ENCODE results near the gene NFATC4. TPM values are rescaled to one million over a fixed set of nuclear protein-coding genes. Genes with fewer than 3 reads are reported as not detected.

The NFATC4 gene
- total and polyA plus RNA-seq, 3 experiments from 2014 or later, result 0.81 to 1.5 TPM; not detected in 1

GRCh38 chr14:24362241-24362960 is 5.6 kb upstream of the NFATC4 start:
- Mint-ChIP-seq H3K36me3 (peaks cover 0 to 7% (median 3%) of the 10 kb centered on the region in 3 donors), H3K27me3 (peaks cover 48 to 68% of the 10 kb centered on the region in 2 donors), H3K4me1 (peaks cover 16 to 23% (median 20%) of the 10 kb centered on the region in 3 donors), H3K27ac (no peak overlapping the region), H3K4me3 (no peak overlapping the region), H3K9me3 (peaks cover 3 to 10% (median 8%) of the 10 kb centered on the region in 5 donors)
- H3K4me3 ChIP-seq (ENCODE audit: low read length), result no peak overlapping the region
- peaks cover 30% of the 10 kb centered on the region for H3K27me3 ChIP-seq (ENCODE audit: insufficient read depth, low read length, poor library complexity, severe bottlenecking)
- no peak overlapping the region for H3K27ac ChIP-seq (ENCODE audit: low read depth, low read length)
- no peak for DNase-seq
- H3K36me3 ChIP-seq (ENCODE audit: insufficient read depth, low read length), result no peaks in the 10 kb centered on the region
- ChIA-PET POLR2A (no interaction called here), CTCF (interaction anchor here (0.9 to 2.5 kb wide), 5 partner anchors 11 to 69 kb away, joined by 3 to 10 read pairs (median 3); partner anchors contain the start of genes CBLN3 and KHNYN)
- H3K4me1 ChIP-seq (ENCODE audit: insufficient read depth, low read length), result peaks cover 21% of the 10 kb centered on the region
- H3K9me3 ChIP-seq (ENCODE audit: low read length), result no peaks in the 10 kb centered on the region

DNA sequence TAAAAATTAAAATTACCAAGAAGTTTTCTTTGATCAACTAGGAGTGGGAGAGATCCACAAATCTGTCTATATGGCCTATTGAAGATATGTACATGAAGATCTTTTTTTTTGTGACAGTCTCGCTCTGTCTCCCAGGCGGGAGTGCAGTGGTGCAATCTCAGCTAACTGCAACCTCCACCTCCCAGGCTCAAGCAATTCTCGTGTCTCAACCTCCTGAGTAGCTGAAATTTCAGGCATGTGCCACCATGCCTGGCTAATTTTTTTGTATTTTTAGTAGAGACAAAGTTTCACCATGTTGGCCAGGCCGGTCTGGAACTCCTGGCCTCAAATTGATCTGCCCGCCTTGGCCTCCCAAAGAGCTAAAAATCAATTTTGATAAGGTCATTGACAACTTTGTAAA is 4.6 kb upstream of the NFATC4 start:
- Histone ChIP-seq H3K27me3 (ENCODE audit: insufficient read depth, low read length, poor library complexity, severe bottlenecking) (peaks cover 38% of the 10 kb centered on the region), H3K27ac (ENCODE audit: low read depth, low read length) (no peak overlapping the region), H3K4me3 (ENCODE audit: low read length) (no peak overlapping the region), H3K9me3 (ENCODE audit: low read length) (no peaks in the 10 kb centered on the region), H3K36me3 (ENCODE audit: insufficient read depth, low read length) (no peaks in the 10 kb centered on the region), H3K4me1 (ENCODE audit: insufficient read depth, low read length) (peaks cover 29% of the 10 kb centered on the region)
- CTCF ChIA-PET, result interaction anchor here (1.0 kb wide), 1 partner anchor 30 kb away, joined by 3 read pairs; no protein-coding TSS in a partner anchor
- DNase-seq, result no peak
- Mint-ChIP-seq H3K27me3 (peaks cover 49 to 68% of the 10 kb centered on the region in 2 donors), H3K27ac (peak overlapping the region in 1 of 8 donors; percentile 43), H3K4me3 (no peak overlapping the region), H3K9me3 (peaks cover 3 to 10% (median 8%) of the 10 kb centered on the region in 5 donors), H3K4me1 (peaks cover 22 to 33% (median 30%) of the 10 kb centered on the region in 3 donors), H3K36me3 (peaks cover 0 to 7% (median 3%) of the 10 kb centered on the region in 3 donors)
- POLR2A ChIA-PET, result interaction anchor here (0.7 kb wide), 1 partner anchor 12 kb away, joined by 5 read pairs; no protein-coding TSS in a partner anchor

DNA sequence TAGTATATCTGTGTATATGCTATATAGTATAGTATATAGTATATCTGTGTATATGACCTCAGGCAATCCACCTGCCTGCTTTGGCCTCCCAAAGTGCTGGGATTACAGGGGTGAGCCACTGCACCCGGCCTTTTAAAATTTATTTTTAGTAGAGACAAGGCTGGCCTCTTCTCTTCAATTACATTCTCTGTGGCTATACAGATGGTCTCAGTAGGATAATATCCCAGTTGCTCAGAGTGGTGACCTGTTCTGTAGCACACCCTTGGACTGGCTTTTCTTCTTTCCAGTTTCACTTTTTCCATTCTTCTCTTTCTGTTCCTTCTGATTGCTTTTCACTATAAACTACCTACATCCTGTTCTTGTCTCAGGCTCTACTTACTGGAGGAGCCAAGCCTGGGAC is 3.1 kb upstream of the NFATC4 start:
- CTCF ChIA-PET, result interaction anchor here (0.7 to 2.2 kb wide), 6 partner anchors 7 to 77 kb away, joined by 3 to 26 read pairs (median 4); partner anchors contain the start of genes CBLN3 and KHNYN
- no peaks in the 10 kb centered on the region for H3K9me3 ChIP-seq (ENCODE audit: low read length)
- H3K27me3 ChIP-seq (ENCODE audit: insufficient read depth, low read length, poor library complexity, severe bottlenecking), result peaks cover 42% of the 10 kb centered on the region
- peaks cover 47 to 68% of the 10 kb centered on the region in 2 donors for H3K27me3 Mint-ChIP-seq
- H3K27ac Mint-ChIP-seq, result no peak overlapping the region
- H3K36me3 ChIP-seq (ENCODE audit: insufficient read depth, low read length), result no peaks in the 10 kb centered on the region
- H3K27ac ChIP-seq (ENCODE audit: low read depth, low read length), result no peak overlapping the region
- DNase-seq, result no peak
- peaks cover 0 to 7% (median 3%) of the 10 kb centered on the region in 3 donors for H3K36me3 Mint-ChIP-seq
- peaks cover 30% of the 10 kb centered on the region for H3K4me1 ChIP-seq (ENCODE audit: insufficient read depth, low read length)
- peaks cover 3 to 8% (median 7%) of the 10 kb centered on the region in 5 donors for H3K9me3 Mint-ChIP-seq
- POLR2A ChIA-PET, result interaction anchor here (1.9 kb wide), 1 partner anchor 67 kb away, joined by 11 read pairs; no protein-coding TSS in a partner anchor
- H3K4me3 Mint-ChIP-seq, result no peak overlapping the region
- no peak overlapping the region for H3K4me3 ChIP-seq (ENCODE audit: low read length)
- H3K4me1 Mint-ChIP-seq, result peaks cover 28 to 36% (median 34%) of the 10 kb centered on the region in 3 donors

GRCh38 chr14:24365600-24366412 is 2.2 kb upstream of the NFATC4 start:
- Mint-ChIP-seq H3K27me3 (peaks cover 38 to 61% of the 10 kb centered on the region in 2 donors), H3K36me3 (no peaks in the 10 kb centered on the region), H3K27ac (peak overlapping the region in 3 of 8 donors; percentile 35 to 77 (median 57)), H3K9me3 (peaks cover 0 to under 1% (median 0%) of the 10 kb centered on the region in 5 donors), H3K4me3 (peak overlapping the region; percentile 25 to 82 (median 69)), H3K4me1 (peaks cover 28 to 36% (median 34%) of the 10 kb centered on the region in 3 donors)
- peak; percentile 23 to 64 (median 54) for DNase-seq
- Histone ChIP-seq H3K27me3 (ENCODE audit: insufficient read depth, low read length, poor library complexity, severe bottlenecking) (peaks cover 43% of the 10 kb centered on the region), H3K36me3 (ENCODE audit: insufficient read depth, low read length) (no peaks in the 10 kb centered on the region), H3K27ac (ENCODE audit: low read depth, low read length) (no peak overlapping the region), H3K4me1 (ENCODE audit: insufficient read depth, low read length) (peaks cover 30% of the 10 kb centered on the region), H3K4me3 (ENCODE audit: low read length) (no peak overlapping the region), H3K9me3 (ENCODE audit: low read length) (no peaks in the 10 kb centered on the region)
- CTCF ChIA-PET, result interaction anchor here (0.7 to 2.2 kb wide), 11 partner anchors 8 to 285 kb away, joined by 3 to 26 read pairs (median 3); partner anchors contain the start of genes CBLN3 and KHNYN
- POLR2A ChIA-PET, result interaction anchor here (0.6 to 1.9 kb wide), 4 partner anchors 33 to 275 kb away, joined by 3 to 14 read pairs (median 8); partner anchors contain the start of genes CBLN3, KHNYN and NYNRIN

GRCh38 chr14:24366413-24366720 is 1.6 kb upstream of the NFATC4 start:
- peak in 1 of 5 donors; percentile 29 for DNase-seq
- H3K9me3 Mint-ChIP-seq, result no peaks in the 10 kb centered on the region
- no peak overlapping the region for H3K27ac ChIP-seq (ENCODE audit: low read depth, low read length)
- no peaks in the 10 kb centered on the region for H3K36me3 Mint-ChIP-seq
- peak overlapping the region in 3 of 7 donors; percentile 26 to 74 (median 41) for H3K4me3 Mint-ChIP-seq
- peaks cover 28 to 36% (median 34%) of the 10 kb centered on the region in 3 donors for H3K4me1 Mint-ChIP-seq
- CTCF ChIA-PET, result interaction anchor here (1.0 to 2.2 kb wide), 8 partner anchors 9 to 286 kb away, joined by 3 to 26 read pairs (median 4); partner anchors contain the start of genes CBLN3 and KHNYN
- POLR2A ChIA-PET, result interaction anchor here (0.6 to 1.9 kb wide), 5 partner anchors 33 to 276 kb away, joined by 3 to 14 read pairs (median 4); partner anchors contain the start of genes CBLN3, KHNYN and NYNRIN
- peak overlapping the region in 1 of 8 donors; percentile 57 for H3K27ac Mint-ChIP-seq
- no peaks in the 10 kb centered on the region for H3K36me3 ChIP-seq (ENCODE audit: insufficient read depth, low read length)
- H3K4me3 ChIP-seq (ENCODE audit: low read length), result no peak overlapping the region
- peaks cover 38 to 57% of the 10 kb centered on the region in 2 donors for H3K27me3 Mint-ChIP-seq
- peaks cover 45% of the 10 kb centered on the region for H3K27me3 ChIP-seq (ENCODE audit: insufficient read depth, low read length, poor library complexity, severe bottlenecking)
- H3K4me1 ChIP-seq (ENCODE audit: insufficient read depth, low read length), result peaks cover 30% of the 10 kb centered on the region
- H3K9me3 ChIP-seq (ENCODE audit: low read length), result no peaks in the 10 kb centered on the region

DNA sequence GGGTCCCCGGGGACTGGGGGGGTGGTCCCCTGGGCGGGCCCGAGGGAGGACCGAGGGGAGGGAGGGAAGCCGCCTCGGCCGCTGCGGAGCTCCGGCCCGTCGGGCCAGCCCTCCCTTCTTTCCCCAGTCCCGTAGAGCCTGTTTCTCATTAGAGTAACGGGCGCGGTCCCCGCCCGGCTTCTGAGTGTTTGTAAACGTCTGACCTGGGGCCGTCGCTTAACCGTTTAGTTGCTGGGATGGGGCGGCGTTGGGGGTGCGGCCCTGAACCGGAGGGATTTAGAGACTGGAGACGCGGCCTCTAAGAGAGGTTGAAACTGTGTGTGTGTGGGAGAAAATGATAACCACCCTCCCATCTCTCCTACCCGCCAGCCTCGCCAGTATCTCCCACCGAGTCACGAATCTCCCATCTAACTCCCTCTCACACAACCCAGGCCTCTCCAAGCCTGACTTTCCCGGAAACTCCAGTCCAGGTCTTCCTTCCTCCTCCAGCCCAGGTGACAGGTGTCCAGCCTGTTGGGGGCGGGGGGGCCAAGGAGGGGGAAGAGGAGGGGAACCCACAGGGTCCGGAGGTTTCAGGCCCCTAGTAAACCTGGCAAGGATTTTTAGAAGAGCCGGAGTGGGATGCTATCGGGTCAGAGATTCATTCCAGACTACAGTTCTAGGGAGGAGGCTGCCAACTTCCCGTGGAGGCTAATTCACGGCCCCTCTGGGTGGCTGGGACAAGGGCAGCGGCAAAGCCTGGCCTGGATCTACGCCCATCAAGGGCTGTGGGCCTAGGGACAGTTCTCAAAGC is 1.1 kb upstream of the NFATC4 start:
- H3K4me3 ChIP-seq (ENCODE audit: low read length), result peak overlapping the region; percentile 28

GRCh38 chr14:24368212-24368561 is 203 bp downstream of the NFATC4 start:
- peaks cover 34 to 46% of the 10 kb centered on the region in 2 donors for H3K27me3 Mint-ChIP-seq
- no peak for DNase-seq
- Histone ChIP-seq H3K36me3 (ENCODE audit: insufficient read depth, low read length) (no peaks in the 10 kb centered on the region), H3K9me3 (ENCODE audit: low read length) (no peaks in the 10 kb centered on the region), H3K4me1 (ENCODE audit: insufficient read depth, low read length) (peaks cover 30% of the 10 kb centered on the region), H3K27ac (ENCODE audit: low read depth, low read length) (no peak overlapping the region), H3K4me3 (ENCODE audit: low read length) (no peak overlapping the region), H3K27me3 (ENCODE audit: insufficient read depth, low read length, poor library complexity, severe bottlenecking) (peaks cover 45% of the 10 kb centered on the region)
- H3K4me3 Mint-ChIP-seq, result peak overlapping the region in 6 of 7 donors; percentile 19 to 67 (median 56)
- H3K27ac Mint-ChIP-seq, result no peak overlapping the region
- H3K9me3 Mint-ChIP-seq, result no peaks in the 10 kb centered on the region
- peaks cover 28 to 36% (median 34%) of the 10 kb centered on the region in 3 donors for H3K4me1 Mint-ChIP-seq
- ChIA-PET CTCF (no interaction called here), POLR2A (interaction anchor here (0.7 kb wide), 1 partner anchor 24 kb away, joined by 7 read pairs; no protein-coding TSS in a partner anchor)
- H3K36me3 Mint-ChIP-seq, result no peaks in the 10 kb centered on the region

More for the DNA sequence above, 1.1 kb upstream of the NFATC4 start:
- POLR2A ChIA-PET, result interaction anchor here (0.7 to 1.9 kb wide), 3 partner anchors 63 to 96 kb away, joined by 3 to 14 read pairs (median 11); partner anchors contain the start of genes CBLN3 and KHNYN
- Mint-ChIP-seq H3K27ac (peak overlapping the region in 3 of 8 donors; percentile 27 to 86 (median 69)), H3K27me3 (peaks cover 38 to 52% of the 10 kb centered on the region in 2 donors), H3K9me3 (no peaks in the 10 kb centered on the region), H3K4me3 (peak overlapping the region in 6 of 7 donors; percentile 27 to 76 (median 74)), H3K4me1 (peaks cover 28 to 36% (median 34%) of the 10 kb centered on the region in 3 donors), H3K36me3 (no peaks in the 10 kb centered on the region)
- Histone ChIP-seq H3K27me3 (ENCODE audit: insufficient read depth, low read length, poor library complexity, severe bottlenecking) (peaks cover 45% of the 10 kb centered on the region), H3K36me3 (ENCODE audit: insufficient read depth, low read length) (no peaks in the 10 kb centered on the region), H3K4me1 (ENCODE audit: insufficient read depth, low read length) (peaks cover 30% of the 10 kb centered on the region), H3K27ac (ENCODE audit: low read depth, low read length) (peak overlapping the region; percentile 20), H3K9me3 (ENCODE audit: low read length) (no peaks in the 10 kb centered on the region)
- CTCF ChIA-PET, result interaction anchor here (1.0 to 2.2 kb wide), 5 partner anchors 10 to 70 kb away, joined by 3 to 26 read pairs (median 5); partner anchors contain the start of genes CBLN3 and KHNYN
- peak in 3 of 5 donors; percentile 16 to 48 (median 27) for DNase-seq

Measured in CD8-positive, alpha-beta memory T cell (primary cell).